H9 (cell line): ENCODE data around the gene CDC42EP4. TPM values are rescaled to one million over a fixed set of nuclear protein-coding genes. Genes with fewer than 3 reads are reported as not detected.

Experiments used
- DNase-seq: peaks from one replicate; pipeline ENCODE4 v3.0.0-alpha.2; 2017
- H2AFZ ChIP-seq: one replicate; pipeline ENCODE4 v1.6.1; 2013; ENCODE audit warnings: mild to moderate bottlenecking, low read length, control low read depth, moderate library complexity
- H2AK5ac ChIP-seq: 2 replicates; pipeline ENCODE4 v1.6.1; 2013; ENCODE audit warnings: low read length, control low read depth, mixed read lengths; ENCODE audit not compliant: insufficient read length
- H2BK120ac ChIP-seq: one replicate; pipeline ENCODE4 v1.6.1; 2013; ENCODE audit warnings: low read depth, mild to moderate bottlenecking, low read length, control low read depth, inconsistent platforms; ENCODE audit not compliant: poor library complexity, severe bottlenecking
- H2BK12ac ChIP-seq: 2 replicates; pipeline ENCODE4 v1.6.1; 2013; ENCODE audit warnings: low read length, control low read depth, mixed read lengths, low read depth; ENCODE audit not compliant: insufficient read length
- H2BK15ac ChIP-seq: 2 replicates; pipeline ENCODE4 v1.6.1; 2013; ENCODE audit warnings: low read depth, low read length, control low read depth
- H2BK20ac ChIP-seq: one replicate; pipeline ENCODE4 v1.6.1; 2013; ENCODE audit warnings: low read depth, mild to moderate bottlenecking, low read length, control low read depth, inconsistent platforms; ENCODE audit not compliant: poor library complexity, severe bottlenecking
- H2BK5ac ChIP-seq: 2 replicates; pipeline ENCODE4 v1.6.1; 2013; ENCODE audit warnings: low read length, control low read depth, mixed read lengths; ENCODE audit not compliant: insufficient read length
- H3K14ac ChIP-seq: 2 replicates; pipeline ENCODE4 v1.6.1; 2013; ENCODE audit warnings: low read length, control low read depth; ENCODE audit not compliant: insufficient read depth
- H3K18ac ChIP-seq: 2 replicates; pipeline ENCODE4 v1.6.1; 2013; ENCODE audit warnings: low read depth, mild to moderate bottlenecking, mixed read lengths, low read length, control low read depth; ENCODE audit not compliant: insufficient read length
- H3K23ac ChIP-seq: 2 replicates; pipeline ENCODE4 v1.6.1; 2013; ENCODE audit warnings: low read length, control low read depth, mixed read lengths, low read depth; ENCODE audit not compliant: insufficient read length
- H3K23me2 ChIP-seq: 2 replicates; pipeline ENCODE4 v1.6.1; 2013; ENCODE audit warnings: low read depth, mild to moderate bottlenecking, mixed read lengths, low read length, control low read depth; ENCODE audit not compliant: insufficient read length, poor library complexity, severe bottlenecking
- H3K27ac ChIP-seq: 2 replicates; pipeline ENCODE4 v1.5.1; 2013; ENCODE audit warnings: low read length, control low read depth, mixed read lengths, low read depth; ENCODE audit not compliant: insufficient read length
- H3K27me3 ChIP-seq: 2 replicates; pipeline ENCODE4 v1.6.1; 2013; ENCODE audit warnings: low read length, control low read depth, inconsistent platforms; ENCODE audit not compliant: insufficient read depth
- H3K4ac ChIP-seq: 2 replicates; pipeline ENCODE4 v1.6.1; 2013; ENCODE audit warnings: low read depth, mild to moderate bottlenecking, control low read depth, inconsistent platforms, low read length, moderate library complexity
- H3K4me1 ChIP-seq: 2 replicates; pipeline ENCODE4 v1.6.1; 2013; ENCODE audit warnings: low read length, control low read depth, inconsistent platforms; ENCODE audit not compliant: insufficient read depth
- H3K4me2 ChIP-seq: 2 replicates; pipeline ENCODE4 v1.6.1; 2013; ENCODE audit warnings: low read length, control low read depth, mixed read lengths; ENCODE audit not compliant: insufficient read length, insufficient read depth
- H3K56ac ChIP-seq: 2 replicates; pipeline ENCODE4 v1.6.1; 2013; ENCODE audit warnings: low read depth, mild to moderate bottlenecking, mixed read lengths, low read length, control low read depth; ENCODE audit not compliant: insufficient read length
- H3K79me1 ChIP-seq: 2 replicates; pipeline ENCODE4 v1.6.1; 2013; ENCODE audit warnings: low read depth, mild to moderate bottlenecking, moderate library complexity, low read length, control low read depth, inconsistent platforms; ENCODE audit not compliant: insufficient read depth, poor library complexity, severe bottlenecking
- H3K79me2 ChIP-seq: 2 replicates; pipeline ENCODE4 v1.6.1; 2013; ENCODE audit warnings: low read length, control low read depth, inconsistent platforms; ENCODE audit not compliant: insufficient read depth
- H3K9ac ChIP-seq: 2 replicates; pipeline ENCODE4 v1.6.1; 2013; ENCODE audit warnings: low read length, control low read depth, mixed read lengths; ENCODE audit not compliant: insufficient read length; ENCODE audit errors: extremely low read depth
- H3K9me3 ChIP-seq: one replicate; pipeline ENCODE4 v1.6.1; 2013; ENCODE audit warnings: low read depth, low read length, inconsistent platforms; ENCODE audit not compliant: control insufficient read depth
- H3T11ph ChIP-seq: one replicate; pipeline ENCODE4 v1.6.1; 2013; ENCODE audit warnings: mild to moderate bottlenecking, low read length, control low read depth, inconsistent platforms
- H4K20me1 ChIP-seq: one replicate; pipeline ENCODE4 v1.6.1; 2013; ENCODE audit not compliant: control insufficient read depth, insufficient read length, insufficient read depth
- H4K5ac ChIP-seq: 2 replicates; pipeline ENCODE4 v1.6.1; 2013; ENCODE audit warnings: low read depth, mild to moderate bottlenecking, mixed read lengths, low read length, control low read depth; ENCODE audit not compliant: insufficient read length
- H4K8ac ChIP-seq: replicated peaks from 2 replicates; pipeline ENCODE4 v1.6.1; 2013; ENCODE audit warnings: low read length, control low read depth, mixed read lengths, low read depth; ENCODE audit not compliant: insufficient read length
- H4K91ac ChIP-seq: 2 replicates; pipeline ENCODE4 v1.6.1; 2013; ENCODE audit warnings: low read depth, mild to moderate bottlenecking, moderate library complexity, mixed read lengths, low read length, control low read depth; ENCODE audit not compliant: insufficient read length
- H3K27ac Mint-ChIP-seq, 3 experiments: 2 replicates in 2 of 3; 3 replicates in 1 of 3; pipeline ENCODE4 v1.8.0; 2020 to 2021; ENCODE audit warnings: mixed read lengths in 3 of 3, mild to moderate bottlenecking in 1 of 3, moderate library complexity in 1 of 3
- H3K27me3 Mint-ChIP-seq: 2 replicates; pipeline ENCODE4 v1.8.0; 2021; ENCODE audit warnings: low read depth, mild to moderate bottlenecking, moderate library complexity, mixed read lengths
- H3K36me3 Mint-ChIP-seq, 3 experiments: 2 replicates in 2 of 3; 3 replicates in 1 of 3; pipeline ENCODE4 v1.8.0; 2020 to 2021; ENCODE audit warnings: low read depth in 3 of 3, mixed read lengths in 3 of 3; ENCODE audit not compliant: insufficient read depth in 1 of 3
- H3K4me1 Mint-ChIP-seq, 2 experiments: 2 replicates each; pipeline ENCODE4 v1.8.0; 2020; ENCODE audit warnings: mixed read lengths in 2 of 2
- H3K4me3 Mint-ChIP-seq, 2 experiments: 2 replicates in 1 of 2; 3 replicates in 1 of 2; pipeline ENCODE4 v1.8.0; 2020 to 2021; ENCODE audit warnings: mild to moderate bottlenecking in 2 of 2, mixed read lengths in 2 of 2, moderate library complexity in 1 of 2
- H3K9me3 Mint-ChIP-seq, 2 experiments: 2 replicates in 1 of 2; 3 replicates in 1 of 2; pipeline ENCODE4 v1.8.0; 2020; ENCODE audit warnings: mild to moderate bottlenecking in 2 of 2, mixed read lengths in 2 of 2, moderate library complexity in 1 of 2
- CTCF ChIP-seq: fragments of 200-600 bp; sonication (generic); conservative IDR thresholded peaks from 3 replicates; pipeline ENCODE4 v1.8.0; 2021; ENCODE audit warnings: antibody characterized with exemption, mild to moderate bottlenecking
- WGBS: extraction: QIAGEN DNeasy Blood & Tissue Kit; methylation state at CpG from one replicate; pipeline ENCODE4 v1.1.7; 2013; ENCODE audit warnings: missing lambda C conversion rate, low lambda C conversion rate, mixed read lengths; ENCODE audit not compliant: insufficient read length; ENCODE audit errors: extremely low coverage; 5-methylcytosine and 5-hydroxymethylcytosine counted together
- total RNA-seq: library from RNA; stranded (reverse); gene quantifications from 2 replicates; pipeline ENCODE4 v1.2.1, GENCODE V29; 2021

CDC42EP4 gene
- total RNA-seq, 1 experiment from 2014 or later = 27.1 TPM

GRCh38 chr17:73349647-73350046, 37.8 kb upstream of the CDC42EP4 start:
- no peaks in the 10 kb centered on the region; the same call in none of the 2 replicates for H3K27me3 Mint-ChIP-seq
- Histone ChIP-seq H2AK5ac (no peak overlapping the region), H4K5ac (no peak overlapping the region), H3K4ac (no peak overlapping the region), H3K79me2 (no peaks in the 10 kb centered on the region), H3K23me2 (no peaks in the 10 kb centered on the region), H3K14ac (no peak overlapping the region), H3T11ph (no peak overlapping the region), H3K56ac (no peak overlapping the region), H3K79me1 (no peaks in the 10 kb centered on the region), H3K27ac (no peak overlapping the region), H2BK12ac (no peak overlapping the region), H2BK120ac (no peak overlapping the region), H2BK15ac (no peak overlapping the region), H2BK5ac (no peak overlapping the region), H3K4me1 (peaks cover 2% of the 10 kb centered on the region; the same call in 1 of the 2 replicates), H2BK20ac (no peak overlapping the region), H3K9ac (no peak overlapping the region), H4K91ac (no peak overlapping the region), H2AFZ (no peak overlapping the region), H4K8ac (no peak overlapping the region), H3K4me2 (no peak overlapping the region), H3K23ac (no peak overlapping the region), H3K9me3 (no peaks in the 10 kb centered on the region), H3K18ac (no peak overlapping the region), H3K27me3 (no peaks in the 10 kb centered on the region), H4K20me1 (no peaks in the 10 kb centered on the region)
- TF ChIP-seq CTCF = no peak
- peaks cover 0 to 16% (median 0%) of the 10 kb centered on the region in 3 experiments; a peak in 3 of 7 replicates for H3K36me3 Mint-ChIP-seq
- H3K27ac Mint-ChIP-seq = peak overlapping the region in 1 of 3 experiments; percentile 80; a peak in 1 of 7 replicates
- DNase-seq = no peak
- no CpG with 5 or more reads among the region's 9 CpGs for WGBS
- no peaks in the 10 kb centered on the region for H3K9me3 Mint-ChIP-seq
- peaks cover 31 to 39% of the 10 kb centered on the region in 2 experiments for H3K4me1 Mint-ChIP-seq
- H3K4me3 Mint-ChIP-seq = no peak overlapping the region
